ENCODE results near the gene ITPKB.

DNA sequence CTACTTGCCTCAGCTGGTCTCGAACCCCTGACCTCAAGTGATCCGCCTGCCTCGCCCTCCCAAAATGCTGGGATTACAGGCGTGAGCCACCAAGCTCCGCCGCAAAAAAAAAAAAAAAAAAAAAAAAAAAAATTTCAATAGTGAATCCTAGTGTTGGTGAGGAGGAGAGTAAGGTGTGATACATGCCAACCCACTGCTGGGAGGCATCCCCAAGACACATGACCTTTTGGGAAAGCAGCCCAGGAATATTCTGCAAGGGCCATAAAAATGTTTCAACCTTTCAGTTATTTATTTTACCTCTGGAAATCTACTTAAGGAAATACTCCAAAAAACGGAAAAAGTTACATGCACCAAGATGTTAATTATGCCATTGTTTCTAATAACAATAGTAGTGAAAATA lies 69.0 kb downstream of the ITPKB start:
- TF ChIP-seq CTCF (IDR thresholded peaks at IDR 0.05) (no peak), POLR2A (IDR thresholded peaks at IDR 0.05) (no peak)
